Type B pancreatic cell (in vitro differentiated cells): ENCODE results near the gene NRP1. TPM values are rescaled to one million over a fixed set of nuclear protein-coding genes. Genes with fewer than 3 reads are reported as not detected.
"Not testable (repeated sequence)": the region's sequence is repeated elsewhere in the genome, so short reads cannot be mapped to it uniquely, and the experiment has no call there.

Experiments
- DNase-seq: peaks from one replicate; pipeline ENCODE4 v3.0.0; 2021; ENCODE audit warnings: mixed read lengths; ENCODE audit not compliant: unreplicated experiment; ENCODE audit errors: extremely low spot score
- H3K27ac Mint-ChIP-seq: 2 replicates; pipeline ENCODE4 v1.8.0; 2021; ENCODE audit warnings: mild to moderate bottlenecking, mixed read lengths
- H3K27me3 Mint-ChIP-seq: 2 replicates; pipeline ENCODE4 v1.8.0; 2021; ENCODE audit warnings: mixed read lengths
- H3K36me3 Mint-ChIP-seq: 2 replicates; pipeline ENCODE4 v1.8.0; 2021; ENCODE audit warnings: mixed read lengths
- H3K4me1 Mint-ChIP-seq: one replicate; pipeline ENCODE4 v1.8.0; 2021; ENCODE audit warnings: mixed read lengths; ENCODE audit not compliant: unreplicated experiment
- H3K4me3 Mint-ChIP-seq: 2 replicates; pipeline ENCODE4 v1.8.0; 2021; ENCODE audit warnings: mild to moderate bottlenecking, mixed read lengths
- H3K9me3 Mint-ChIP-seq: 2 replicates; pipeline ENCODE4 v1.8.0; 2021; ENCODE audit warnings: mixed read lengths
- CTCF ChIP-seq: fragments of 200-600 bp; sonication (generic); conservative IDR thresholded peaks from 2 replicates; pipeline ENCODE4 v1.5.0; 2021; ENCODE audit warnings: antibody characterized with exemption, mild to moderate bottlenecking
- total RNA-seq: library from RNA; stranded (reverse); gene quantifications from 2 replicates; pipeline ENCODE4 v1.2.1, GENCODE V29; 2021; ENCODE audit warnings: low replicate concordance

Gene NRP1
- total RNA-seq, 1 donor from 2014 or later: 70.7 TPM

GRCh38 chr10:33139181-33139646, 195.3 kb downstream of the NRP1 start:
- no peak overlapping the region for H3K27ac Mint-ChIP-seq
- peaks cover 4% of the 10 kb centered on the region for H3K9me3 Mint-ChIP-seq
- no peak for DNase-seq
- no peak overlapping the region for H3K4me3 Mint-ChIP-seq
- H3K36me3 Mint-ChIP-seq: no peaks in the 10 kb centered on the region
- TF ChIP-seq CTCF: no peak
- no peaks in the 10 kb centered on the region for H3K27me3 Mint-ChIP-seq
- H3K4me1 Mint-ChIP-seq: peaks cover 7% of the 10 kb centered on the region

GRCh38 chr10:33138686-33139085, 195.8 kb downstream of the NRP1 start:
- not testable (repeated sequence) for H3K27me3 Mint-ChIP-seq, H3K36me3 Mint-ChIP-seq, H3K4me3 Mint-ChIP-seq, H3K4me1 Mint-ChIP-seq, H3K27ac Mint-ChIP-seq, H3K9me3 Mint-ChIP-seq, DNase-seq

- Mint-ChIP-seq H3K4me3 (no peak overlapping the region), H3K4me1 (no peaks in the 10 kb centered on the region), H3K27me3 (no peaks in the 10 kb centered on the region), H3K27ac (no peak overlapping the region), H3K36me3 (no peaks in the 10 kb centered on the region), H3K9me3 (peaks cover 4% of the 10 kb centered on the region)
- TF ChIP-seq CTCF: no peak
- DNase-seq: no peak
Observed at GRCh38 chr10:33137356-33138005, 197.0 kb downstream of the NRP1 start.

- H3K9me3 Mint-ChIP-seq: peaks cover 4% of the 10 kb centered on the region
- no peak for DNase-seq
- no peak for TF ChIP-seq CTCF
- H3K36me3 Mint-ChIP-seq: no peaks in the 10 kb centered on the region
- no peaks in the 10 kb centered on the region for H3K4me1 Mint-ChIP-seq
- no peak overlapping the region for H3K4me3 Mint-ChIP-seq
- H3K27me3 Mint-ChIP-seq: no peaks in the 10 kb centered on the region
- H3K27ac Mint-ChIP-seq: no peak overlapping the region
Observed at GRCh38 chr10:33136781-33137180, 197.7 kb downstream of the NRP1 start.

- TF ChIP-seq CTCF: no peak
Observed at GRCh38 chr10:33136271-33136670, 198.2 kb downstream of the NRP1 start.

GRCh38 chr10:33134011-33134751, 200.3 kb downstream of the NRP1 start:
- H3K36me3 Mint-ChIP-seq: no peaks in the 10 kb centered on the region
- H3K27ac Mint-ChIP-seq: no peak overlapping the region
- H3K4me3 Mint-ChIP-seq: no peak overlapping the region
- peaks cover 5% of the 10 kb centered on the region for H3K9me3 Mint-ChIP-seq
- no peaks in the 10 kb centered on the region for H3K27me3 Mint-ChIP-seq
- no peaks in the 10 kb centered on the region for H3K4me1 Mint-ChIP-seq
- TF ChIP-seq CTCF: no peak
- no peak for DNase-seq

More at GRCh38 chr10:33136271-33136670, 198.2 kb downstream of the NRP1 start:
- Mint-ChIP-seq H3K4me3 (no peak overlapping the region), H3K36me3 (no peaks in the 10 kb centered on the region), H3K9me3 (peaks cover 4% of the 10 kb centered on the region), H3K4me1 (no peaks in the 10 kb centered on the region), H3K27me3 (no peaks in the 10 kb centered on the region), H3K27ac (no peak overlapping the region)
- no peak for DNase-seq
